ENCODE measurements around the gene JAKMIP3.
"Not testable (repeated sequence)": the region's sequence is repeated elsewhere in the genome, so short reads cannot be mapped to it uniquely, and the experiment has no call there.

Gene JAKMIP3

DNA sequence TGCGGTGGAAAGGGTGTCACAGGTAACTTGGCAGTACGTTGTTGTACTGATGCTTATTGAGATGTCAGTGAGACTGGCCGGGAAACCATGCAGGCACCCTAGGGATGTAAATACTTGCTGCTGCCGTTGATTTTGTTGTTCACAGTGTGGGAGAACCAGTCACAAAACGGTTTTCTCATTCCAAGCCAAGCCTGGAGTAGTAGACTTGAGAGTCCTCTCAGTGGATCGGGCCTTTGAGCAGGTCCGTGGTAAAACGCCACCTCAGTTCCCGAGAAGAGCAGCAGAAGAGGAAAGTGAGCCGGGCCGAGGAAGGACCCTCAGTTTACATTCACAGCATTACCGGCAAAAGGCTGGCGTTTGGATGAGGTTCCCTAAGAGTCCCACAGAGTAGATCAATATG, 1.1 kb downstream of the JAKMIP3 start:
- DNase-seq, result no peak

DNA sequence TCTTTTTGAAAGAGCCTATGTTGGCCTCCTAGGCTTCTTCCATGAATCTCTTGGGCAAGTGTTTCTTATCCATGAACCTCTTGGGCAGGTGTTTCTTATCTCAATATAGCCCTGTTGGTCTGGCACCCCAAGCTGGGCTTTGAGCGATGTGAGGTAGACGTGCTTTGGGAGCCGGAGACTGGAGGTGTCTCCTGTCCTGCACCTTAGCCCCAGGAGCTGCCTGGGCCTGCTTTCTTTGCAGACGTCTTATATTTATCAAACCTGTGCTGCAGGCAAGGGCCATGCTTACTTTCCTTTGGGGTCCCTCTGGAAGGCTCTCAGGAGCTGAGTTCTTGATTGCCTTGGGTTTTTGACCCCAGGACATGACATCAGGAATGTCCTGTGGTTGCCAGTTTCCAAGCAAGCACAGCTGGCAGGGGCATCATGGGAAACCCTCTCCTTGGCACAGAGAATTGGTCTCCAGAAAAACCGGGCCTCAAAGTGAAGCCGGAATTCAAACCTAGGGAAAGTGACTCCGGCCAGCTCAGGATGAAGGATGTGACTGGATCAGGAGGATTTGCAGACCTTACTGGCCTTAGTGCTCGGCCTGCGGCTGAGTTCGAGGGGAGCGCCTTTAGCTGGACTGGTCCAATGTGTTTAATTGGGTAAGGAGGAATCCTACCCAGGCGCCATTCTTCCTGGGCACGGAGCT, 2.8 kb downstream of the JAKMIP3 start:
- no peak for DNase-seq

- no peak for DNase-seq
Measured at GRCh38 chr10:132069122-132069848, 3.5 kb downstream of the JAKMIP3 start.

GRCh38 chr10:132069849-132070182, 4.1 kb downstream of the JAKMIP3 start:
- DNase-seq, result no peak

GRCh38 chr10:132070724-132071123, 5.0 kb downstream of the JAKMIP3 start:
- DNase-seq, result no peak

- DNase-seq, result no peak
Measured at GRCh38 chr10:132071667-132072066, 5.9 kb downstream of the JAKMIP3 start.

DNA sequence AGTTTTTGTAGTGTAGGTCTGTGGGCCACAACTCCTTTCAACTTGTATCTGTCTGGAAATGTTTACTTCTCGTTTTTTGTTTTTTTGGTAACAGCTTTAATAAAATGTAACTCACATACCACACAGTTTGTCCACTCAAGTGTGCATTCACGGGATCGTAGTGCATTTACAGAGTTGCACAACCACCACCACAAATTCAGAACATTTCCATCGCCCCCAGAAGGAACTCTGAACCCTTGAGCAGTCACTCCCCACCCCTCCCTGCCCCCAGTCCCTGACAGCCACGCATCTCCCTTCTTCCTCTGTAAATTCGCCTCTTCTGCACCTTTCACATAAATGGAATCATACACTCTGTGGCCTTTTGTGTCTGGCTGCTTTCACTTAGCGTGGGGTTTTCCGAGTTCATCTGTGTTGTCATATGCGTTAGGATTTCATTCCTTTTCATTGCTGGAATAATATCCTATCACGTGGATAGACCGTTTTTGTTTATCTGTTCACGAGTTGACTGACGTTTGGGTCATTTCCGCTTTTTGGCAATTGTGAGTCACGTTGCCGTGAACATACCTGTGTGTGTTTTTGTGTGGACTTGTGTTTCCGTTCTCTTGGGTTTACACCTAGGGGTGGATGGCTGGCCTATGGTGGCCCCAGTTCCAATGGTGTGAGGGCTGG, 10.3 kb downstream of the JAKMIP3 start:
- no peak for DNase-seq

DNA sequence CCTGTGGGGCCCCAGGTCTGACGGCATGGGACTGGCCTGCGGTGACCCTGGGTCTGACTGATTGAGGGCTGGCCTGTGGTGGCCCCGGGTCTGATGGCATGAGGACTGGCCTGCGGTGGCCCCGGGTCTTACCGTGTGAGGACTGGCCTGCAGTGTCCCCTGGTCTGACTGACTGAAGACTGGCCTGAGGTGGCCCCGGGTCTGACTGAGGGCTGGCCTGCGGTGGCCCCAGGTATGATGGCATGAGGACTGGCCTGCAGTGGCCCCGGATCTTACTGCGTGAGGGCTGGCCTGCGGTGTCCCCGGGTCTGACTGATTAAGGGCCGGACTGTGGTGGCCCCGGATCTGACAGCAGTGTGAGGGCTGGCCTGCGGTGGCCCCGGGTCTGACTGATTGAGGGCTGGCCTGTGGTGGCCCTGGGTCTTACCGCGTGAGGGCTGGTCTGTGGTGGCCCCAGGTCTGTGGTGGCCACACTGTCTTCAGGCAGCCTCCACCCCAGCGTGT, 10.9 kb downstream of the JAKMIP3 start:
- no peak for DNase-seq

DNA sequence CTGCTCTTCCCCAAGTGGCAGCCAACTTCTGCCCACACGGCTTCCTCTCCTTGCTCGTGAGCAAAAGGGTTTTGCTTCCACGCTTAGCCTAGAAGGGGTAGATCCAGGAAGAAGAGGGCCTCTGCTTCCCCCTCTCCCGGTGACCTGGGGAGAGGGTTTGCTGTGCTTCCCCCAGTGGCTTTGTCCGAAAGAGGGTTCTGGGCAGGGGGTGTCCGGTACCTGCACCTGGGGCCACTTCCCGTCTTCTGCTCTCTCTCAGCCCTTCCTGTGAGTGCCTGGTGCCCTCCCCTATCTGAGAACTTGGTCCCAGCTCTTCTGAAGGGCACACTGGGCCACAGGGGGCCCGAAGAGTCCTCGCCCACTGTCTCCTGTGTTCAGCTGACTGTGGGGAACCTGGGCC, 11.3 kb downstream of the JAKMIP3 start:
- DNase-seq, result no peak

- no peak for DNase-seq
Measured at GRCh38 chr10:132078746-132079345, 13.1 kb downstream of the JAKMIP3 start.

DNA sequence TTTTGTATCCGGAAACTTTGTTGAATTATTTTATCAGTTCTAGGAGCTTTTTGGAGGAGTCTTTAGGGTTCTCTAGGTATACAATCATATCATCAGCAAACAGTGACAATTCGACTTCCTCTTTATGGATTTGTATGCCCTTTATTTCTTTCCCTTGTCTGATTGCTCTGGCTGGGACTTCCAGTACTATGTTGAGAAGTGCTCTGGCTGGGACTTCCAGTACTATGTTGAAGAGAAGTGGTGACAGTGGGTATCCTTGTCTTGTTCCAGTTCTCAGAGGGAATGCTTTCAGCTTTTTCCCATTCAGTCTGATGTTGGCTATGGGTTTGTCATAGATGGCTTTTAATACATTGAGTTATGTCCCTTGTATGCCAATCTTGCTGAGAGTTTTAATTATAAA, 18.6 kb downstream of the JAKMIP3 start:
- not testable (repeated sequence) for DNase-seq

- not testable (repeated sequence) for DNase-seq
Measured at GRCh38 chr10:132093236-132093635, 27.5 kb downstream of the JAKMIP3 start.

DNA sequence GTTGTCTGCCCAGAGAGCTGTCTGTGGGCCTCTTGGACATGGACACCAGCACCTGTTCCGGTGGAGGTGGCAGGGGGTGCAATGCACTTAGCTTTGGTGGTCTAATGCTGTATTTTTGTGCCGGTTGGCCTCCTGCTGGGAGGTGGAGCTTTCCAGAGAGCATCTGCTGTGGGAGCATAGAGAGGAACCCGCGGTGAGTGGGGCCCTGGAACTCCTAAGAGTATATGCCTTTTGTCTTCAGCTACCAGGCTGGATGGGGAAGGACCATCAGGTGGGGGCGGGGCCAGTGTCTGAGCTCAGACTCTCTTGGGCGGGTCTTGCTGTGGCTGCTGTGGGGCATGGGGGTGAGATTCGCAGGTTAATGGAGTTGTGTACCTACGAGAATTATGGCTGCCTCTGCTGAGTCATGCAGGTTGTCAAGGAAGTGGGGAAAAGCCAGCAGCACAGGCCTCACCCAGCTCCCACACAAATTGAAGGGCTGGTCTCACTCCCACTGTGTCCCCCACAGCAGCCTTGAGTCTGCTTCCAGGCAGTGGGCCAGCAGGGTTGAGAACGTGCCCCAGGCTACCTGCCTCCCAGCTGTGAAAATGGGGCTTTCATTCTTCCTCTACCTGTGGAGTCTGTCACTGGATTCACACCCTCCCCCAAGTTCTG, 29.0 kb downstream of the JAKMIP3 start:
- no peak for DNase-seq

- DNase-seq, result no peak
Measured at GRCh38 chr10:132095403-132096113, 29.8 kb downstream of the JAKMIP3 start.

DNA sequence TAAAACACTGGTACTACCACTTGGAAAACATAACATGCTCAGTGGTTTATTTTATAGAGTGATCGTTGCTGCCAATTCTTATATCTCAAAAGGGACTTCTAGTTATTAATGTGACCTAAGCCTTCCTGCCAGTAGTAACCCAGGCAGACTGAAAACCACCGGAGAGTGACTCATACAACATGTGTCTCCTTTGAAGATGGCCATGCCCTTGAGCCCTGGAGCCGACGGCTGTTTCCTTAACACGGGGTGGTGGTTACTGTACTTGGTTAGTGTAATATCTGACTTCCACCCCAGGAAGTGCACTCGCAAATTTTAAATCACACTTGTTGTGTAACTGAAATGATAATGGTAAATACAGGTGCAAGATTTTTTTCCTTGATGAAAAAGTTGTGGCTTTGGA, 30.5 kb downstream of the JAKMIP3 start:
- no peak for DNase-seq

GRCh38 chr10:132096863-132097478, 31.2 kb downstream of the JAKMIP3 start:
- DNase-seq, result no peak

- DNase-seq, result no peak
Measured at GRCh38 chr10:132097609-132098377, 32.0 kb downstream of the JAKMIP3 start.

DNA sequence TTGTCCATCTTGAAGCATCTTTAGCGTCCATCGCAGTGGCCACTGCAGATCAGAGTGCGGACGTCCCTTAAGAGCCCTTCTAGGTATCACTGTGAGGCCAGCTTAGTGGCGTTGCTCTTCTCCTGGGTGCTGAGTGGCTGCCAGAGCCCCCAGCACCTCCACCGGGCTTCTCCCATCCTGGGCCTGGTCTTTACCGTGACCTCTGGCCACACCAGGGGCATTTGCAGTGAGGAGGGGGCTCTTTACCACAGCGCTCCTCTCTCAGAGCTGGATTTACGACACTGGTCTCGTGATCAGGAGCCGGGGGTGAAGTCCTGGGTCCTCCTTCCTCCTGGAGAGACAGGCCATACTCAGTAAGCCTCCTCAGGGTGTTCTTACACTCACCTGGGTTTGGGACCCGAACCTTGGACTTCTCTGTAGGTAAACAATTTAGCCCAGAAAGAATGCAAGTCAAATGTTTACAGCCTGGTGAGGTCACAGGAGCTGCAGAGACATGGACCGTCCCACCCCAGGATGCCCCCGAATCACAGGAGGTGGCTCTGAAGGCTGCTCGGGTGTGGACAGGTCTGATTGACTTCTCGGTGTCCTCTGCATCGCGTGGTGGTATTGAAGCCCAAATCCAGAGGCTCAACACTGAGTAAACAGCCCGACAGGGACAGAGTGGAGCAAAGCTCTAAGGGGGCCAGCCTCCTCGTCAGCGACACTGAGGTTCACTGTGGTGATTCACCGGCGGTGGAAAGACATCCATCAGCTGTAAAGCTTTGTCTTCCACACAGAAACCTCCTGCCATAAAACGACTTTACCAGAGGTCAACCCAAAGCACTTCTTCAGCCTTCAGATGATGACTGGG, 33.0 kb downstream of the JAKMIP3 start:
- DNase-seq, result no peak

DNA sequence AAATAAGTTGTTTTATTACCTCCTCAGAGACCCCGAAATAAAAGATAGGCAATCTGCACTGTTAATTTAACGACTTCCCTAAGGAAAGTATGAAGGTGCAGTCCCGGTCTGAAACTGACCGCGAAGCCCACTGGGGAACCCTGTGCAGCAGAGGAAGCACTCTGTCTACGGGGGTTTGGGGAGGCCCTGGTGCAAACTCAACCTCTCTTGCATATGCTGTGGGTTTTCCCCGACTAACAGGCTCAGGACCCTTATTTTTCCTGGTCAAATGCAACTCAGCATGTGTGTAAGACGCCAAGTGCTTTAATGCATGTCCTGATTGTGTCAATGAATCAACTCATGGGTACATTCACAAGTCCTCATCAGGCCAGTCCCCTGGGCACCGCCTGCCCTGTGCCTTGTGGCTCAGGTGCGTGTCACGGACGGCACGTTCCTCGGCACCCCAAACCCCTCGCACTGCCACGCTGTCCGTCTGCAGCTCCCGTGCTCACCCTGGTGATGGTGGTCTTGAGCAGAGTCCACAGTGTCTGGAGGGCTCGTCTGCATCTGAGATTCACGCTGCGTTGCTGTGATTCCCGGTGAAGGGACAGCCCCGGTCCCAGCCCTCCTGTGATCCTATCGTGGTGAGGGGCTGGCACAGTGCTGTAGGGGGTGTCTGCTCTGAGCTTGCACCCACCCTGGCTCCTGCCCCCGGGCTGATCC, 33.8 kb downstream of the JAKMIP3 start:
- DNase-seq, result peak; percentile 2
